CD4-positive, alpha-beta T cell treated with Interleukin-6 at 100 ng/mL for 8 hours (primary cell): ENCODE results near the gene KTN1.

Source experiments
- DNase-seq: peaks from one replicate; pipeline ENCODE4 v3.0.0-alpha.2; 2020; ENCODE audit warnings: mixed read lengths, low spot score

The KTN1 gene

DNA sequence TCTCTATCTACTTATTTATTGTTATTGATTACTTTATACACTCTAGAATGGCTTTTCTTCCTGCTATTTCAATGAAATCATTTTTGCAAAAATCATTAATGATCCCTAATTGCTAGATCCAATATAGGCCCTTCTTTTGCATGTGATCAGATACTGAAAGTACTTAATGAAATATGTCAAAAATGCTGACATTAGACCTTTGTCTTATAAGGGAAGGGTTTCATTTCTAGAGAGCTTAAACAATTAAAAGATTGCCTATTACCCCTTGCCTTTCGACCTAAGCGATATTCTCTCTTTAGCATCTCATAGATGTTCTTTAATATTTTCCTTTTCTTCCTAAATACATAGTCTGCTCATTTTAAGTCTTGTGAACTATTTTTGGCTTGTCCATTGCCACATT lies 101.1 kb downstream of the KTN1 start:
- DNase-seq: no peak

DNA sequence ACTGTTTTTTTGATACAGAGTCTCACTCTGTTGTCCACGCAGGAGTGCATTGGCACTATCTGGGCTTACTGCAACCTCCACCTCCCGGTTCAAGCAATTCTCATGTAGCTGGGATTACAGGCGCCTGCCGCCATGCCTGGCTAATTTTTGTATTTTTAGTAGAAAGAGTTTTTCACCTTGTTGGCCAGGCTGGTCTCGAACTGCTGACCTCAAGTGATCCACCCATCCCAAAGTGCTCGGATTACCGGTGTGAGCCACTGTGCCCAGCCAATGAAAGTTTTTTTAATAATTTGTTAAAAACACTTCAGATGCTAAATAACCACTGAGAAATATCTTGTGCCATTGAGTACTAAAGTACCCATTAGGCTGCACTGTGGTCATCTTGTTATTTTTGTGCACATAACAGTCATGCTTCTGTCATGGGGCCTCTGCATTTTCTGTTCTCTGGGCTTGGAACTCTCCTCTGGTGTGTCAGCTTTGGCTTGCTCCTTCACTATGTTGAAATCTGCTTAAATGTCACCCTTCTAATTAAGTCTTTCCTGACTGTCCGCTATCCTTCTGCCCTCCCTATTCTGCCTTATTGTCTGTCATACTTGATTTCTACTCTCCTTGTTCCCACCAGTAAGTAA lies 105.1 kb downstream of the KTN1 start:
- no peak for DNase-seq

DNA sequence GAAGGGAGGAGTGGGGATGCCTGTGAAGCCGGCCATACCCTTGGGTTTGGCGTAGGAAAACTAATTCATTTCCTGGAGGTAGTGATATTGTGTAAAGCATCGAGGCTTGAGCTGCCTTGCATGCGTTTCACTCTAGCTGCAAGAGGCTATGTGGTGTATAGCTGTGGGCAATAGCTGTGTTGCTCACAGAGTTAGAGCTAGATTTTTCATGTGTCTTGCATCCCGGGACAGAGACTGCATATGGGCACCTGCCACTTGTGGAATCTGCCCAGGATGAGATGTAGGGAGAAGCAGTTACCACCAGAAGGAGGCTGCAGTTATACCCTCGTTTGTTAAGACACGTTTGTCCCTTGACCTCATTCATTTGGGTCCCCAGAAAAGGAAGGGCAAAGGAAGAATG lies 106.7 kb downstream of the KTN1 start:
- DNase-seq: no peak

DNA sequence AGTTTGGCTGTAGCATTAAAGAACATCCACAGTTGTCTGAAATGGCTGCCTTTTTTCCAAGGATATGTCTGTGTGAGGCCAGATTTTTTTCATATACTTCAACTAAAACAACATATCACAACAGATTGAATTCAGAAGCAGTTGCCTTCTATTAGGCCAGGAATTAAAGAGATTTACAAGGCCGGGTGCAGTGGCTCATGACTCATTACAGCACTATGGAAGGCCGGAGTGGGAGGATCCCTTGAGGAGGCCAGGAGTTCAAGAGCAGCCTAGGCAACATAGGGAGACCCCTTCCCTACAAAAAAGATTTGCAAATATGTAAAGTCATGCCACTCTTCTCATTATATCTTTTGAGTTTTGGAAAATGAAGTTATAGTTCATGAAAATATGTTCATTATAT lies 108.6 kb downstream of the KTN1 start:
- no peak for DNase-seq

DNA sequence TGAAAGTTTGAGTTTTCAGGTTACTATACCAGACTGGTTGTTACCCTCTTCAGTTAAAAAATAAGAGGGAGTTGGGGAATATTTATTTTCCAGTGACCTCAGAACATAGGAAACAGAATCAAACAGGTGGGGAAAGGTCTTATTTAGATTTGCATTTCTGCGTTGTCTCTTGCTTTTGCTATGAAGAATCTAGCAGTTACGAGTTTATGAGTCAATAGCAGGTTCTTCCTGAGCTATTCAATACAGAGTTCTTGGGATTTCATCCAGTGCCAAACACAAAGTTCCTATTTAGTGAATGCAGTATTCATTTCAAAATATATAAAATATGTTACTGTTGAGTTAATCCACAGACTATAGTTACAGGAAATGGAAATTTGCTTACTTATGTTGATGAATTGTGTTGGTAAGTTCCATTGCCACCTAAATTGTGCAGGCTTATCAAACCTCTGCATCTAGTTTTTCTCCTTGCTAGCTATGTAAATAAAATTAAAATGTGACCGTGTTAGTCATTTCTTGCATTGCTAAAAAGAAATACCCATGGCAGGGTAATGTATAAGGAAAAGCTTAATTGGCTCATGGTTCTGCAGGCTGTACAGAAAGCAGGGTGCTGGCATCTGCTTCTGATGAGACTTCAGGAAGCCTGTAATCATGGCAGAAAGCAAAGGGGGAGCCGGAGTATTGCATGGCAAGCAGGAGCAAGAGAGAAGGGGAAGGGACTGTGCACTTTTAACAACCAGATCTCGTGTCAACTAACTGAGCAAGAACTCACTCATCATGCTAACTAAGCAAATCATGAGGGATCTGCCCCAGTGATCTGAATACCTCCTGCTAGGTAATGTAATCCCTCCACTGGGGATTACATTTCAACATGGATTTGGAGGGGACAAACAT lies 110.2 kb downstream of the KTN1 start:
- no peak for DNase-seq

DNA sequence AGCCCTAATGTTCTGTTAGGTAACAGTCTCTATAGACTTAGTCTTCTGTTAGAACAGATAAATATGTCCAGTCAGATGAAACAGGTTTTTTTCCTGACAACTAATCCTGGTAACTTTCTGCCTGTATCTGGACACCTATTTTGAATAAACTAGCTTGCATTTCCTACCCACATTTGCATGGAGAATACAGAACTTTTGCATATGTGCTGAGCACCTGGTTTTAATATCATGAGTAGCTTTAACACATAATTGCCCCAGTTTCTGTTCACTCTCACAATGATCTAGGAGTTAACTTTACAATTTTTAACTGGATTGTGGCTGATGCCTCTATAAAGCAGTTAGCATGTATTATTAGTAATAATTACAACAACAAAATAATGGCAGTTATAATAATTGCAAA lies 111.7 kb downstream of the KTN1 start:
- no peak for DNase-seq

DNA sequence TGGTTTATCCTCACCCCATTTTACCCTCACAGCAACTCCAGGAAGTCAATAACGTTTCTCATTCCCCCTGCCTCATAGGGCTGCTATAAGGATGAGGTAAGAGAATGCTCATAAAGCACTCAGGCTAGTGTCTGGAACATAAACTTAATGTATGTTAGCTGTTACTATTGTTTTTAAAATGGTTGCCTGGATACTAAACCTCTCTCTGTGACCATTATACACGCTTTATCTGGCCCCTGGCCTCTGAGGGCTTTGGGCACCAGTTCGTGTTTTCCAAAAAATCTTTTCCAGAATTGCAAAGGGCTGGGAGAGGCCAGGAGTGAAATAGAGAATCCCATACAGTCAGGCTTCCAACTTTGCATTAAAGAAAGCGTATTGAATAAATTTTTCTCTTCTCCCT lies 113.9 kb downstream of the KTN1 start:
- no peak for DNase-seq

DNA sequence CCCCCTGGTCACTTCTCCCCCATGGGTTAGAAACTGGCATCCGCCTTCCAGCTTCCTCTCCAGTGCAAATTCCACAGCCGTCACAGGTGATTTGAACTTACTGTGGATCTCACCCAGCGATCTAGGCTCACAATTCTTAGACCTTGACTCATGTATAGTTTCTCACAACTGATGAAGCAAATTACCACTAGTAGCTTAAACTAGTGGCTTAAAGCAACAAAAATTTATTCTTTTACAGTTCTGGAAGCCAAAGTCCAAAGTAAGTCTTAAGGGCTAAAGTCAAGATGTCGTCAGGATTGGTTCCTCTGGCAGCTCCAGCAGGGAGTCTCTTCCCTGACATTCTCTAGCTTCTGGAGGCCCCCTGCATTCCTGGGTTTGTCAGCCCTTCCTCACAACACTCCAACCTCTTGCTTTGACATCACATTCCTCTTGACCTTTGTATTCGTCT lies 117.4 kb downstream of the KTN1 start:
- no peak for DNase-seq

DNA sequence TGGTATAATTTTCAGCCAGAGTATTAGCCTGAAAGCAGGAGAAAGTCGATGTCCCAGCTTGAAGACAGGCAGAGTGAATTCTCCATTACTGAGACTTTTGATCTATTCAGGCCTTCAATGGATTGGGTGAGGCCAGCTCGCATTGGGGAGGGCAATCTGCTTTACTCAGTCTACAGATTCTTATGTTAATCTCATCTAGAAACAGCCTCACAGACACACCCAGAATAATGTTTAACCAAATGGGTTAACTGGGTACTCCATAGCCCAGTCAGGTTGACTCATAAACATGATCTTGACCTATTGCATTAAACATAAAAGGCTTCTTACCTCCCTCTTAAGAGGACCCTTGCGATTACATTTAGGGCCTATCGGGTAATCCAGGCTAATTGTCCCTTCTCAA lies 118.0 kb downstream of the KTN1 start:
- no peak for DNase-seq

DNA sequence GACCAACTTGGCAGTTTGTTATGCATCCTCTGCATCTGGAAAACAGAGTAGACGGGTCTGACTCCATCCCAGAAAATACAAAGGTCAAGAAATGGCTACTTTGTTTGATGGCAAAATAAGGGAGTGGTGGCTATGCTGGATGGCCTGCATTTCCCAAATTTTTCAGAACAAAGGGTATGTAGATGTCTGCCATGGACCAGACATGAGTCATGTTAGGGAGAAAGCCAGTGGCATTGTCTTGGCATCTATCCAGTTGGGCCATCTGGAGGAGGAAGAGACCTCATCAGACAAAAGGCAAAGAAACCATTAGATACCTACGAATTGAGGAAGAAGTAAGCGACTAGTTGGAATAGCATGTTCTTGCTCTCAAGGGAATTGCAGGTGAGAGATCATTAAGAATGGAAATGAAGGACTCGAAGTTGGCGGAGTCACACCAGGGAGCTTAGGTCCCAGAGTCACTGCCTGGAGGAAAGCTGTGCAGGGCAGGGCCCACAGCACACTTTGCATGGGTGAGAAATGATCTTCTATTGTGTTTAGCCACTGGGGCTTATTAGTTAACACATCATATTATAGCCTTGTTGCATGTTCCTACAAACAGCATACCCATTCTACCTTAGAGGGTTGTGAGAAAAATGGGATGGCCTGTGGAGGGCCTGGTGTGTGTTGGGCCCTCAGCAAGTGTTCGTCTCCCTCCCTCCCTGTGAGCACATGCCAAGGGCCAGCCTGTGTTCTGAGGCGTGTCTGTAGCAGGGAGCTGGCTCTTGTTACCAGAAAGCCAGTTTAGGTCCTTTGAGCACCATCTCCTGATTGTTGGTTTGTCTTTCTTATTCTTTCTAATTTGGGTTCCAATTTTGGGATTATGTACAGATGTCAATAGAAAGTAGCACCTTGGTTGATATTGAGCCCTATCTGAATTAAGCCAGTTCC lies 119.4 kb downstream of the KTN1 start:
- no peak for DNase-seq

DNA sequence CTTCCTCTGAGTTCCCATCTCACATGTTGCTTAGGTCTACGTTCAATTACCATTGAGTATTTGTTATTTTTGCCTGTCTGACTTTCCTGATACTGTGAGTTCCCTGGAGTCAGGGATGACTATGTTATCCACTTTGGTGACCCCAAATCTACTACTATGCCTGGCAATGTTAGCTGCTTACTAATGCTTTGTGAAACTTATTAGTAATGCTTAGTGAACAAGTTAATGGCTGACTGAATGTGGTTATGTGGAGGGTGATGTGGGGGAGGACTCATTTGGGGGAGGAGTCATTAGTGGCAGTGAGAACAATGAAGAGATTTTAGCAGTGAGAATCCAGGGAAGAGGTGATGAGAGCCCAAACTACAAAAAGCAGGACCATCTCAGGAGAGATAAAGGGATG lies 121.6 kb downstream of the KTN1 start:
- DNase-seq: no peak

DNA sequence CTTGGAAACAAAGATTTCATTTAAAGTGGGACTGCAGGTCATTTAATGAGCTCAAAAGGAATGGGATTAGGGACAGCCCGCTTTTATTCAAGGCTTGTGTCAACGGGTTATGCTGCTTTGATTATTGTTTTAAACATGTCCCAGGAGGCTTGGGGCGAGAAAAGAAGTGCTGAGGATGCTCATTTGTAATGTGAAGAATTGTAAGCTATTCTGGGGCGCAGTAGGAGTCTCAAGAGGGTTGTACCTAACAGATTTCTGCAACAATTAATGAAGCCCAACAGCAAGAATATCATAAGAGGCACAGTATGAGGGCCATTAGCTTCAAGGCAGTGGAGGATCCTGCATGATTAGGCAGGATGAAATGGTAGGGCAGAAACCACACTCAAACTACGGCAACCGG lies 122.5 kb downstream of the KTN1 start:
- no peak for DNase-seq

DNA sequence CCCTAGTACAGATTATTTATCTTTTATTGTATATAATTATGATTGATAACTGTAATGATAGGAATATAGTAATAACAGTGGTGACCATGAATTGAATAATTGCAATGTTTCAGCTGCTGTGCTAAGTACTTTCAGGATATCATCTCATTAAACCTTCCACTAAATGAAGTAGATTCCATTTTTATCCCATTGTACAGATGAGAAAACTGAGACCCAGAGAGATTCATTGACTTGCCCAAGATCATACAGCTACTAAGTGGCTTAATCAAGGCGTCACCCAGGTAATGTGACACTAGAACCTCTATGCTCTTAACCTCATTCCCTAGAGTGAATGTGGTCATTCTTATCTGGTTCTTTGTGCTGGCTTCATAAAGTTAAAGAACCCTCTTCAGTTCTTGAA lies 124.6 kb downstream of the KTN1 start:
- DNase-seq: no peak

DNA sequence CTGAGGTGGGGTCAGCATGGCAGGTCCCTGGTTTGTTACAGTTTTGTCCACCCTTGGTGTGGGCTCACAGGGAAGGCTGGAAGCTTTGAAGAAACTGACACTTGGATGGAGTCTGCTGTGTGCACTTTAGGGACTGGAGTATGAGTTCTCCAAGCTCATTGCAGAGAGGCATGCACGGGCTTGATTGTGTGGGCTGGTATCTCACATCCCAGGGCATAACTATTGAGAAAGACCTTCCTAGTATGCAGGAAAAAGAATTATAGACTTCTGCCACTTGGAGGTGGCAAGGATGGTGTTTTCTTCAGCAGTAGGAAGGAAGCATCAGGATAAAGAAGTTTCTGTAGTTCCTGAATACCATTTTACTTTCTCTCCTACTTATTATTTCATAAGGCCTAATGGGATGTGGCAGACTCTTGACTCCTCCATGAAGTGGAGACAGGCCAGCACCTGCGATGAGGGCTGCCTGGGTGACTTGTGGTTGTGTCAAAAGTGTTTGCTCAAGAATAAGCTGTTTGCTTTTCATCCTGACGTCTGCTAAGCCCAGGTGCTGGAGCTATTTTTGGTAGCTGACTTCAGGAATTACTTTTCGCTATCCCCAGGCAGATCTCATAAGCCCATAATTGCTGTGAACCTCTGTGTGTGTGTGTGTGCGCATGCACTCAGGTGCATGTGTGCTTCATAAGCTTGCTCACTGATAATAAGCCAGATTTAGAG lies 125.8 kb downstream of the KTN1 start:
- no peak for DNase-seq

DNA sequence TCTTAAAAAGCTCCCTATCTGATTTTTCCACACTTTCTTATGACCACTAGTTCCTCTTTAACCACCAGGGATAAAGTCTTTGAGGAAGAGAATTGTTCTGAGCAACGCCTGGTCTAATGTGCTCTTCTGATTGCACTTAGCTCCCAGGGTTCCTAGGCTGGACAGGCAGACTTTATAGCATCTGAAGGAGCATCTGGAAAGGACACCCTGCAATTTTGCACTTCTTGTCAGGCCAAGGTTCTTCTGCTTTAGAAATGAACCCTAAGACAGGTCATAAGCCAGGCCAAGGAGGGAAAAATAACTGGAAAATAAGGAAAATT lies 126.3 kb downstream of the KTN1 start:
- no peak for DNase-seq

DNA sequence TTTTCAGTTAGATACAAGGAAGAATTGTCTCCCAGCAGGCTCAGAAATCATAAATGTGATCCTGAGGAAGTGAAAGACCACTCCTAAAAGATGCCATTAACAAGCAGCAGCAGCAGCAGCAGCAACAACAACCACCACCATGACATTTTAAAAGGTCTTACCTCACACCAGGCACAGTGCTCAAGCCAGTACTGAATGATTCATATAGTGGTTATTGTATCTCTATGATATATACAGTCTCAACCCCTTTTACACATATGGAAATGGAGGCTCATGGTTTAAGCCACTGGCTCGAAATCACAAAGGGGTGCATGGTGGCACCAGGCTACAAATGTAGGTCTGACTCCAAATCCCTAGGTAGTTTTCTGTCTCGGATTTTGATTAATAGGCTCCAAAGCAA lies 126.9 kb downstream of the KTN1 start:
- no peak for DNase-seq

DNA sequence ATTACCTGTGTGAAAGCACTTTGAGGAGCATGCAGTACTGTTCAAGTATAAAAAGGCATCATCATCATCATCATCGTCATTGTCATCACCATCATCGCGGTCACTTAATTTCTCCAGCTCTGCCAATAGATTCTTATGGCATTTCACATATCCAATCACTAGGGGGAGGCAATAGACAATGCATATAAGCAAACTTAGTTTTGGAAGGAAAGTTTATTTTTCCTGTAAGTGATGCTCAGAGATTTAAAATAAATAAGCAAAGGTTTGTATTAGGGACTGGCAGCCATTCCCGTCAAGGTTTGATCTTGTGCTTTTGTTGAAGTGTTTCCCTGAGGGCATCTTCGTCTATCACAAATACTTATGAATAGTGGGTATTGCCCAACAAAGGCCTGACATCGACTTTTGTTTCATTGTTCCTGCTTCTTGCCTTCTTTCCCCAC lies 127.4 kb downstream of the KTN1 start:
- no peak for DNase-seq

DNA sequence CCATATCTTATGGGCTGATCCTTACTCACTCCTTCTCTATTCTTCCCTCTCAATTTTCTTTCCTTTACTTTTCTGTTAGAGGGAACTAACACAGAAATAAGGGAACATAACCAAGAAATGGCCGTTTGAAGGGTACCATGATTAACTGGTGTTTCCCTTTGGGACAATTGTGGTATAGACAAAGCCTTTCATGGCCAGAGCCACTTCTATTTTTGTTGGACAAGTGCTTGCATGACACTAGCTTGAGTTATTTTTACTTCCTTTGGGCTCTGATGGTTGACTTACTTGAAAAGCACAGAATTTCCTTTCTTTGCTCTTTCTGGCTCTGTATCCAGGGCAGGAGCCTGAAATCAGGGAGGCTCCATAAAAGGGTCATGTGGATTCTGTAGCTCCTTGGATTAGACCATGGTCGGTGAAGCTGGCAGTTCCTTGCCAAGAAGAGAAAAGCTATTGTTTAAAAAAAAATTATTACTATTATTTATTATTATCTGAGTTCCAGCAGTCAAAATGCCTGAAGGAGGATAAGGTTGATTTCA lies 130.6 kb downstream of the KTN1 start:
- no peak for DNase-seq

DNA sequence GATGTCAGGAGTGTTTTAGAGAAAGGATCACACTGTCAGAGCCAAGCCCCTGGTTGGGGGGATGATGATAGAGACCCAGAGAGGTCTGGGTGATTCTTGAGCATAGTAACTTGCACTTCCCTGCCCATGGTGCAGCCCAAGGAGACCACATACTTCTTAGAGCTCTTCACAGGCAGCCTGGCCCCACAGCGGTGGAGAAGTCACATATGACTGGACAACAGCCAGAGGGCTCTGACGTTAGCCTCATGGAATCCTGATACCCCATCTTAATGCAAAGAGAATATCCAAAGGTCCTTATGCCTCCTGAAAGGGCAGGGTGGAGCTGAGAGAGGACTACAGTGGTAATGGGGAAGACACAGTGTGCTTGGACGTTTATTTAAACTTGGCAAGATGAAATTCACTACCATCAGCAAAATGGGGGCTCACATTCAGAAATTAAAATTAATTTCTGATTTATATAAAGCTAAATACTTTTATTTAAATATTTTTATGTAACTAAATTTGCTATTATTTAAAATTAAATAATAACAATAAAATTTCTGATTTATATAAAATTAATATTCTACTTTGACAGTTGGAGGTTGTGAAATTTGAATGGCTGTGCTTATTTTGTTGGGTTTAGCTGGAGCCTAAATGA lies 131.3 kb downstream of the KTN1 start:
- DNase-seq: no peak

DNA sequence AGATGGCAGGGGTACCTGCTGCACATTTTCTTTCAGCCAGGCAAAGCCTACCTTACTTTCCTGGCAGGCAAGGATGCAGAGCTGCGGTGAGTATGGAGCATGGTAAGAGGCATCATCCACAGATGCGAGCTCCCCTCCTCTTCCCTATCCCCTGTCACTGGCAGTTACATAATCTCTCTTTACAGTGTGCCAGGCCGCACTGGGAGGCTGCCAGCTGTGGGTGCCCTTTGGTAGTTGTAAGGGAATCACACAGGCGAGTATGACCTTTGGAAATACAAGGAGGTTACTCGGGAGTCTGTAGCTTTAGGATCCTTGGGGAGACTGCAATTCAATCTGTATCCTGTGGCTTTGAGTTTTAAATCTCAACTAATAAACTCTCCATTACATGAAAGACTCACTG lies 132.5 kb downstream of the KTN1 start:
- DNase-seq: no peak

DNA sequence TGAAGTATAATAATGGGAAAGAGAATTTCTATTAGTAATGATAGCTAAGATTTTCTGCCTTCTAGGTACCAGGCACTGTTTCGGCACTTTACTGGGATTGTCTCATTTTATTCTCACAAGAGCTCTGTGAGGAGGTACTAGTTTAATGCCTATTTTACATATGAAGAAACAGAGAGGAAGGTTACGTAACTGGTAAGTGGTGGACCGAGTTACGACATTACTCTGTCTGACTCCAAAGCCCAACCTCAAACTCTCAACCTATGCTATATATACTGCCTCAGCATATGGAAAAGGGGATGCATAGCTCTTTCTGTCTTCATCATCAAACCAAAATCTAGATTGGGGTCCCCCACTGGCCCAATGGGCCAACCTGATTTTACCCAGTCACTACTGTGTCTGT lies 133.5 kb downstream of the KTN1 start:
- DNase-seq: no peak
